ENCODE data around the gene SPEF2.
"Not testable (repeated sequence)": the region's sequence is repeated elsewhere in the genome, so short reads cannot be mapped to it uniquely, and the experiment has no call there.

SPEF2 gene

DNA sequence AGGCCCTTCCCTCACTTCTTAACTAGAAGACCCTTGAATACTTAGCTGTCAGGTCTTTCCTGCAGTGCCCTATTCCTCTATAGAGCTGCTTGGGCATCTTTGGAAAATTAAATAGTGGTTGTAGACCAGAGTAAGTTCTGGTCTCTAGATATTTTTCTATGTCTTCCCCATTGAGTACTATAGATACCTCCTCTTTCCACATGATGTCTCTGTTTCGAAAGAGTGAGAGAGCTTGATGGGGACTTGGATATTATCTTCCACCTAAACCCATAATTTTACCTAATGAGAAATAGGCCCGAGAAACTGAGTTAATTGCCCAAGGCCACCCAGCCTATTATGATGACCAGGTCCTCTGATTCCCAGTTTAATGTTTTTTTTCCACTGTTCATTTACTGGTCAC lies 40.2 kb downstream of the SPEF2 start:
- no peak for FAIRE-seq

DNA sequence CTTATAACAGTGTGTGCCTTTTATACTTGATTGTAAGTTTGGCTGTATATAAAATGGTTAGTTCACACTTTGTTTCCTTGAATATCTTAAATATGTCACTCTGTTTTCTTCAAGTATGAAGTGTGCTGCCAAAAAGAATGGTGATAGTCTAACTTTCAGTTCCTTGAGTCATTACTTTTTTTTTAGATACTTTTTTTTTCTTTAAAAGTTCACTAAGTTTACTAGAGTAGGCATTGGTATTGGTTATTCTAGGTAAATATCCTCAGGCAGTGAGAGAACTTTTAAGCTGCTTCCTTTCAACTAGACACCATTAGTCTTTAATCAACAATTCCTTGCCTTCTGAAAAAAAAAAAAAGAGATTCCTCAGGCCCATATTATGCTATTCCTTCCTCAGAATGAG lies 41.9 kb downstream of the SPEF2 start:
- no peak for FAIRE-seq

More for the DNA sequence above, 40.2 kb downstream of the SPEF2 start:
- no peak for DNase-seq (ENCODE audit: low spot score)

DNA sequence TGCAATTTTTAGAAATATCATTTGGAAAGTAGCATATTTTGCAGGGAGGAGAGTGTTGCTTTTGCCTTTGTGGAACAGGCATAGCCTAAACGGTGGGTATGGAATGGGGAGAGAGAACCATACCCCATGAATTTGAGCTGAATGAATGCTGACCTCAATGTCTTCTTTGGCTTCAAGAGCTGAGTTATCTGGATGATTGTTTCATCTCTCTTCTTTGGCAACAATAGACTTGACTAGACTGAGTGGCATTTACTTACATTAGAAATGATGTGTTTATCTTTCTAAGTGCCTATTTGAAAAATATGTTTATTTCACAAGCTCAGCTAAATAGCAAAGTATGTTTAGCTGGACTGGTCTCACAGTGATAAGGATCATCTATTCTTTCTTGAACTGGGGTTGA lies 42.8 kb downstream of the SPEF2 start:
- FAIRE-seq (no peak), DNase-seq (ENCODE audit: low spot score) (no peak)

More for the DNA sequence above, 41.9 kb downstream of the SPEF2 start:
- DNase-seq (ENCODE audit: low spot score) = no peak

DNA sequence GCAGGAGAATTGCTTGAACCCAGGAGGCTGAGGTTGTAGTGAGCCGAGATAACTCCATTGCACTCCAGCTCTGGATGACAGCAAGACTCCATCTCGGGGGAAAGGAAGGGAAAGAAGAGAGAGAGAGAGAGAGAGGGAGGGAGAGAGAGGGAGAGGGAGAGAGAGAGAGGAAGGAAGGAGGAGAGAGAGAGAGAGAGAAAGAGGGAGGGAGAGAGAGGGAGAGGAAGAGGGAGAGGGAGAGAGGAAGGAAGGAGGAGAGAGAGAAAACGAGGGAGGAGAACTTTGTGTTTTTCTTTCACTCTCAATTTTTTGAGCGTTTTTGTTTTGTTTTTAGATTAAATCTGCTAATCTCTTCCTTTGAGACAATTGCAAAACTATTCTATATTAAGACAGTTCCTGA lies 46.9 kb downstream of the SPEF2 start:
- DNase-seq (ENCODE audit: low spot score) (no peak), FAIRE-seq (no peak)

DNA sequence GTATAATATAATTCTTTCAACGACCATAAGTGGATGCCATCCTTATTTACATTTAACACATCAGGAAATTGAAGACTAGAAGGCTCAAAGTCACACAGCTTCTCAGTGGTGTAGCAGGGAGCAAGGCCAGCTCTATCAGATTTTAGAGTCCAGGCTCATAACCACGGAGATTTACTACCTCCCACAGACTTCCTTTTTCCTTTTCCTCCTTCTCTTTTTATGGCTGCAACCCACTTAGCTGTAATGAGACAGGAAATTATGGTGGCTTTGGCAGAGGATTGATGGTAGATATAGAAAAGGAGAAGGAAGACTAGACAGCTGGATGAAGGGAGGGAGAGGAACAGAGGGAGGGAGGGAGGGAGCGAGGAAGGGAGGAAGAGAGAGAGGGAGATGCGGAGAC lies 47.4 kb downstream of the SPEF2 start:
- DNase-seq (ENCODE audit: low spot score) (no peak), FAIRE-seq (no peak)

DNA sequence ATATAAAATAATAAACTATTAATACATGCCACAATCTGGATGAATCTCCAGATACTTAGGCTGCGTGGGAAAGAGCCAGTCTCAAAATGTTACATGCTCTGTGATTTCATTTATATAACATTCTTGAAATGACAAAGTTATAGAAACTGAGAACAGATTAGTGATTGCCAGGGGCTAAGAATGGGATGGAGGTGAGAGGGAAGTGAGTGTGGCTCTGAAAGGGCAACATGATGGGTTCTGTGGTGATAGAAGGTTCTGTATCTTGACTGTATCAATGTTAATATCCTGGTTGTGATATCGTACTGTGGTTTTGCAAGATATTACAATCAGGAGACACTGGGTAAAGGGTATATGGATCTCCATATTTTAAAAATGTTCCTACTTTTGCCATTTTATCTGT lies 50.7 kb downstream of the SPEF2 start:
- no peak for FAIRE-seq
- DNase-seq (ENCODE audit: low spot score) = no peak

DNA sequence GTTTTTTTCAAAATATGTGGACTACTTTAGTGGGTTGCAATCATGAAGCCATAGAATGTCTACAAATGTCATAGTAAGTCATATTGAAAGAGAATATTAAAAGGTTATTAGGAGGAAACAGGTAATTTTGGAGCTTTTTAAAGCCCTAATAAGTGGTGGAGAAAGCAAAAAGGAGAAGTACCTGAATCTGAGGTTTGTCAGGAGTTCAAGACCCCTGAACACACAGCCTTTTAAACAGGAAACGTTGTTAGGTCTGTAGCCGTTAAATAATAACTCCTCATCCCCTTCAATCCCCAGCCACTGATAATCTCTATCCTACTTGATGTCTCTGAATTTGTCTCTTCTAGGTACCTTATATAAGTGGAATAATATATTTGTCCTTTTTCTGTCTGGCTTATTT lies 51.1 kb downstream of the SPEF2 start:
- DNase-seq (ENCODE audit: low spot score) (no peak), FAIRE-seq (no peak)

DNA sequence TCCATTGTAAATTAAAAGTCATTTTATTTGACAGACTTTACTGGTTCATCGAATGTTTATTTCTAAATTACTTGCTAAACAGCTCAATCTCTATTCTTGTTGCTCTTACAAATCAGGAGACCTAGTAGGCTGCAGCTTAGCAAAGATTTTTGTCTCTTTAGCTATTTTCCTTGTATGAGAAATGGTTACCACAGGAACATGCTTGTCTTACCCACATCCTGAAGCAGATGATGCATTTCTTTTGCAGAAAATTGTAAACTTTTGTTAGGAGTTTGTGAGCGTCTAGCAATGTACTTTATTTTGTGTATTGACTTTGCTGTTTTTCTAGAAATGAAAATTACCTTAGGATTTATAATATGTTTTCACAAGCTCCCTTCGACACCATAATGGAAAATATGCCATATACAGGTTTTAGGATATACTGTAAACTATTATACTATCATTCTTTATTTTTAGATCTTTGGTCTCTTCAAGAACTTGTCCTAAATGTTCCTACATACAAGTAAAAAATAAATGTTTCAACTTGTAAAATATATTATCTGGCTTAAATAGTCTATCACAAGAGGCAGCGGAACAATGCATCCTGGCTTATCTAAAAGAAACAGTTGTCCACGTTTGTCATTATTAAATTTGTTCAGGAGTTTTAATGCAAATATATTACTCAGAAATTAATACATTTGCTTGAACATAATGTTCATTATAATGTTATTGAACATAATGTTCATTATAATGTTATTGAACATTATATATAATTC lies 54.1 kb downstream of the SPEF2 start:
- FAIRE-seq = no peak

DNA sequence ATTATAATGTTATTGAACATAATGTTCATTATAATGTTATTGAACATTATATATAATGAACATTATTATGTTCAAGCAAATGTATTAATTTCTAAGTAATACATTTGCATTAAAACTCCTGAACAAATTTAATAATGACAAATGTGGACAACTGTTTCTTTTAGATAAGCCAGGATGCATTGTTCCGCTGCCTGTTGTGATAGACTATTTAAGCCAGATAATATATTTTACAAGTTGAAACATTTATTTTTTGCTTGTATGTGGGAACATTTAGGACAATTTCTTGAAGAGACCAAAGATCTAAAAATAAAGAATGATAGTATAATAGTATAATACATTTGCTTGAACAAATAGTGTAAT lies 54.6 kb downstream of the SPEF2 start:
- DNase-seq (ENCODE audit: low spot score) = not testable (repeated sequence)
- peak; percentile 78 for FAIRE-seq

More for the DNA sequence above, 54.1 kb downstream of the SPEF2 start:
- DNase-seq (ENCODE audit: low spot score) = no peak

DNA sequence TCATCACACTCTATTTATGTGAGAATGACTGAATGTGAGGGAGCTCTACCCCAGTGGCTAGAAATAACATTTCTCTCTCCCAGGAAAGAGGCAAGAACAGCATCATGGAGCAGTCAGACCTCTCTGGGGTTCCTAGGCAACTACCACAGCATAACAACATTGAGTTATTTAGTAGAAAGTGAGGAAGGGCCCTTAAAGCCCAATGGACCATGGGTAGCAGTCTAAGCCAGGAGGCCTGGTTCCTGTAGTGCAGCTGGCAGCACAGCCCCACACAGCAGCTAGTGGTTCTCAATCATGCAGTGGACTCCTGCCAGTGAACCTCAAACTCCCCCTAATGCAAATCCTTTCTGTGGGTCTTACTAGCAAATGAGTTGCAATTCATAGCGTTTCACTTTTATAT lies 55.3 kb downstream of the SPEF2 start:
- no peak for DNase-seq (ENCODE audit: low spot score)
- no peak for FAIRE-seq

DNA sequence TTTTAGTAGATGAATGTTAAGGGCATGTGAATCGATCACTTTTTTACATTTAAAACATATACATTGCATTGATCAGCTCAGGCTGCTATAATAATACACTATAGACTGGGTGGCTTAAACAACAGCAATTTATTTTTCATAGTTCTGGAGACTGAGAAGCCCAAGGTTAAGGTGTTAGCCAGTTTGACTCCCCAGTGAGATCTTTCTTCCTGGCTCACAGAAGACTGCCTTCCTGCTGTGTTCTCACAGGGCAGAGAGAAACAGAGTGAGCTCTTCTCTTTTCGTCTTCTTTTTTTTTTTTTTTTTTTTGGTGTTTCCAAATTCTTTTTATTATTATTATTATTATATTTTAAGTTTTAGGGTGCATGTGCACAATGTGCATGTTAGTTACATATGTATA lies 56.4 kb downstream of the SPEF2 start:
- FAIRE-seq (no peak), DNase-seq (ENCODE audit: low spot score) (no peak)

DNA sequence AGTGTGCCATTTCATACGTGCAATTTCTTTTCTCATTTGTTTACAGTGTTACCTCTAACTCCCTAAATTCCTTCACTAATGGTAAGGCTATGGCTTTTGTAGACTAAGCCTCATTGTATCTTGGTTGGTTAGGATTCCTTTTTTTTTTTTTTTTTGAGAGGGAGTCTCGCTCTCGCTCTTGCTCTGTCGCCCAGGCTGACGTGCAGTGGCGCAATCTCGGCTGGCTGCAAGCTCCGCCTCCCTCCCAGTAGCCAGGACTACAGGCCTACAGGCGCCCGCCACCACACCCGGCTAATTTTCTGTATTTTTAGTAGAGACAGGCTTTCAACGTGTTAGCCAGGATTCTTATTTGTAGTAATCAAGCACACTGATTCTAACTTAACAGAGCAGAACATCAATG lies 57.7 kb downstream of the SPEF2 start:
- FAIRE-seq (no peak), DNase-seq (ENCODE audit: low spot score) (no peak)

DNA sequence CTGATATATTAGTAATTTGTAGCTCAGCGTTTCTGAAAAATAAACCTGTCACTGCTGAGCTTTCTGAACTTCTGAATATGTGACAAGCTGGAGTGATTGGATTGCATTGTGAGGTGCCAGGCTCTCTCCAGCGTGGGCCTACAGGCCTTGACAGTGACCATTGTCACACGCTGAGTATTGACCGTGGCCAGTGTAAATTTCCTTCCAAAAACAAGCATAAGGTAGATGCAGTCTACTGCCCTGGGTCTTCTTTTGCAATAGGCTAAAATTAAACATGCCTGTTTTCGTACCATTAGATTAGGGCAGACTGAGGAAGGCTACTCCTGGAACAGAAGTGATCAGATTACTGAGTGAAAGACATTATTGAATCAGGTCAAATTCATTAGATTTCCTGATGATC lies 60.2 kb downstream of the SPEF2 start:
- DNase-seq (ENCODE audit: low spot score) (no peak), FAIRE-seq (no peak)

DNA sequence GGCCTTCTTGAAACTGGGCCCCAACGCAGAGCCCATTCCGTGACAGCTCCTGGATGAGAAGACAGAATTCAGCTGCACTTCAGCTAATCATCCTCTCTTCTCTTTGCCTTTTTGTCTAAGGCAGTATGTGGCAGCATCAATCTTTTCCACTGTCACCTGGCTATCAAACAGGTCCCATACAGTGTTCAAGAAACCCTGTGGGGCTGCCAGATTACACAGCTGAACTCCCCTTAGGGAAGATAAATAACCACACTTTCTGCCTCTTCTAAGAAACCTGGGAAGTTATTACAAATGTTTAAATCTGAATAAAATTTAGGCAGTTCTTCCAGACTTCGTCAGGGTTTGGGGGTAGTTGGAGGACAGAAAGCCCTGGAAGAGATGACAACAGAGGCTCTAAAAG lies 61.0 kb downstream of the SPEF2 start:
- no peak for DNase-seq (ENCODE audit: low spot score)
- no peak for FAIRE-seq

DNA sequence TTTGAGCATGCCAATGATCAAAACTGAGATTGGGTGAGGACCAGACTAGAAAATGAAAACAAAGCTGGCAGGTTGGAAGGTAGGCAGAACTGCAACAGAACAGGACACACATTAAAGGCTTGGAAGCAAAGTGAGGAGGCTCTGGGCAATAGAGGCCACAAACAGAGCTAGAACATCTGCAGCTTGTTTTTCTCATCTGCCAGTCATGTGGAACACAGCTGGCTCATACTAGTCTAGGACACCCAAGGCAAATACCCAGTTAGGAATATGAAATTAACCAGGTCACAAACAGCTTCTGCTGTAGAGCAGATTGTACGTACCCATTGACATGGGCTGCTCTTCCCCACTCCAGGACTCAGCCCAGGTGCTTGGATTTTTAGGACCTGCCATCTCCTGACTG lies 61.7 kb downstream of the SPEF2 start:
- DNase-seq (ENCODE audit: low spot score) = no peak

DNA sequence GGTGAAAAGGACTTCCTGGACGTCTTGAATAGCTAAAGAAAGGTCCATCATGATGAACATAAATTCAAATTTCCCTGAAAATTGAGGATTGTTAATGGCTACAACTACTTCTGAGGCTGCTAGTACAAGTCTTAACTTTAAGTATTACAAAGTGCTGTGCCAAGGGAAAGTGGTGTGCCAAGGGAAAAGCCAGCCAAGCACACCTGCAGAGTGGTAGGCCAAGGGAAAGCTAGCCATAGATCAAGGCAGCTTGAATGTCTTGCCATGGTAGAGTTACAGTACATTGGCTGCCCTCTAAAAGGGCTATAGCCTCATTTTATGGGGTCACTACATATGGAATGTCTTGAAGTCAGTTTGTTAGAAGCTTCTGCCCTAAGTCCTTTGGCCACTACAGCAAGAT lies 64.2 kb downstream of the SPEF2 start:
- FAIRE-seq (no peak), DNase-seq (ENCODE audit: low spot score) (no peak)

More for the DNA sequence above, 61.7 kb downstream of the SPEF2 start:
- FAIRE-seq = no peak

DNA sequence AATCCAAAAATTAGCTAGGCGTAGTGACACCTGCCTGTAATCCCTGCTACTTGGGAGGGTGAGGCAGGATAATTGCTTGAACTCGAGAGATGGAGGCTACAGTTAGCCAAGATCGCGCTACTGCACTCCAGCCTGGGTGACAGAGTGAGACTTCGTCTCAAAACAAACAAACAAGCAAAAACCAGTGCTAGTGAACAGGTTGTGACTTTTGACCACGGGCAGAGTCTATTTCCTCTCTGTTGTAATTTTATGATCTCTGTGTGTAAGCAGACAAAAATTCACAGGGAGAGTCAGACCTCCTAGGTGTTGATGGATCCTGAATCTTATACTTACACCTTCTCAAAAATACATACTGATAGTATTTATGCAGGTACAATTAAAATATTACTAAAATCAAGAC lies 65.8 kb downstream of the SPEF2 start:
- FAIRE-seq (no peak), DNase-seq (ENCODE audit: low spot score) (no peak)

DNA sequence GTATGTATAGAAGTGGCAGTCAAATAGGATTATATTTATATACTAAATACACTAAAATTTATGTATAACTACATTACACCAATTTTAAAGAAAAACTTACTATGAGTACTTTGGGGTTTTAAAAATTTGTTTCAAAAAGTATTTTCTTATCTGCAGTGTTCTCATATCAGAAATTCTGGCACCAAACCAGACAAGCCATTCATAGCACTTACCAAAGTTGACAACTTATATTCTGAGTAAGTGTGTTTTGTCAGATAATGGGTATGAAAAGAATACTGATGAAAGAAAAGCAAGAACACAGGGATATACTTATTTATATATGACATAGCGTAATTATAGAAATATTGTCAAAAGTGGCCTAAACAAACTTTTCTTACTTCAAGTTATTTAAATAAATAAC lies 67.5 kb downstream of the SPEF2 start:
- FAIRE-seq = no peak
- no peak for DNase-seq (ENCODE audit: low spot score)

DNA sequence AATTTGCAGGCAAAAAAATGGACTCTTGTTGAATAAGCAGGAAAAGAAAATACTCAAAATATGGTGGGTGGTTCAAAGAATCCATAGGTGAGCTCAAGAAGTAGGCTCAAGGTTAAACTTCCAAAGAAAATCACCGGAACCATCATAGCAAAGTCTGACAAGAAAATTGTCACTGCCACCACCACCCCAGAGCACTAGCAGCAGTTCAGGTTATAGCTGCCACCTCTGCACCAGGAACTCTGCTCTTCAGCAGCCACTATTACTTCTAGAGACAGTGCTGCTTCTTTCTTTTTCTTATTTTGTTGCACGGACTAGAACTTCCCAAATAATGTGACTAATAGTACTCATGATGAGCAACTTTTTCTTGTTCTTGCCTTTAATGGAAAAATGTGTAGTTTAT lies 70.3 kb downstream of the SPEF2 start:
- FAIRE-seq (no peak), DNase-seq (ENCODE audit: low spot score) (no peak)

DNA sequence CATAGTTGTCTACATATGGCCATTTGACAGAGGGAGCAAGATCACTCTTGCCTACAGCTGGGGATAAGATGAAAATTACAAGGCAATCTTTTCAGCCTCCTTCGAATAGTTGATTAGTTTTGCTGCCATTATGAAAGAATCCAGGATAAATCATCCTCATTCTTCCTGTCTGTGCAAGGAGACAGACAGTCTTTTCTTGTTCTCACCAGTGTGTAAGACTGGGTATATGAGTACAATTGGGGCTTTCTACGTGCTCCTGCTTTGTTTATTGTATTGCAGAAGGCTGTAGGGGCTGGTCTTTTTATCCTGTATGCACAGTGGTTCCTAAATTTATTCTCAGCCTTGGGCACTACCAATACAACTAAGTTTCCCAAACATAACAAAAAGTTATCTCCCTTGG lies 76.8 kb downstream of the SPEF2 start:
- FAIRE-seq = no peak
- DNase-seq (ENCODE audit: low spot score) = no peak

DNA sequence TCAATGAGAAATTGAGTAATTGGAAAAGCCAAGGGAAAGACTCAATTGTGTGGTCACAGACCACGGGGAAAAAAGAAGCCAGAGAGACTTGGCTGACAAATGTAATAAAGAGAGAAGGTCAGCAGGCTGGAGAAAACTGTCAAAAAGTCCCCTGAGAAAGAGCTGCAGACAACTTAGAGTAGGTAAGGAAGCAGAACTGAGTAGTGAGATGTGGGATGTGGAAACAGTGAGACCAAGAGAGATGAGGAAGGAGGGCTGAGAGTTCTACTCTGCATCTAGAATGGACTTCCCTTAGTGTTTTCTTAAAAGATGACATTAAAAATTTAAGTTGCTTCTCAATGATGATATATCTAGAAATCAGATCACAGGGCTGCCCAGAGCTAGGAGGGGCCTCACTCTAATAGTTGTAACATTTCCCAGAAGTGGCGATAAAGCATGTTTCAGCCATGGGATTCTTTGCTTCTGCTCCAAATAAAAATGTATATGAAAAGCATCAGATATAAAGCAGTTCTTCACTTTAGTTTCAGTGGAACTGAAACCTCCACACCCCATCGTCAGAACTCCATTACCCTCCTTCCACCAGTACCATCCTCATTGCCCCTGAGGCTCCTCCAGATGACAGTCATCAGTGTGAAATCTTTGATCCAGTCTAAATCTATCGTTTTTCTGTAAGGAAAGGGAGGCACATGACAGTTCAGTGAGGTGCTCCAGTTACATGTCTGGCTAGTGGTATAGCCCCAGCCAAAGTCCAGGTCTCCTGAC lies 80.6 kb downstream of the SPEF2 start:
- DNase-seq (ENCODE audit: low spot score) (no peak), FAIRE-seq (no peak)

DNA sequence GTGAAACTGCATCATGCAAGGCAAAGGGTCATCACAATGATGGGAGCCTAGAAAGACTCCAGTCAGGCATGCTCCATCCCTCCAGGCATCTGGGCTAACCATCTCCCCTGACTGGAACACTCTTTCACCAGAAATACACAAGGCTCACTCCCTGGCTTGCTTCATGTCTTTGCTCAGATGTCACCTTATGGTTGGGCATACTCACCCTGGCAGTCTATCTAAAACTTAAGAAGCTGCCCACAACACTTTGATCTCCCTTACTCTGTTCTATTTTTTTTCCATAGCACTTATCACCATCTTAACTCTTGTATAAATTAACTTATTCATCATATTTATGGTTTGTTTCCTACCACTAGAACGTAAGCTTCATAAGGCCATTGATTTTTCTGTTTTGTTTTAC lies 90.0 kb downstream of the SPEF2 start:
- FAIRE-seq (no peak), DNase-seq (ENCODE audit: low spot score) (no peak)

DNA sequence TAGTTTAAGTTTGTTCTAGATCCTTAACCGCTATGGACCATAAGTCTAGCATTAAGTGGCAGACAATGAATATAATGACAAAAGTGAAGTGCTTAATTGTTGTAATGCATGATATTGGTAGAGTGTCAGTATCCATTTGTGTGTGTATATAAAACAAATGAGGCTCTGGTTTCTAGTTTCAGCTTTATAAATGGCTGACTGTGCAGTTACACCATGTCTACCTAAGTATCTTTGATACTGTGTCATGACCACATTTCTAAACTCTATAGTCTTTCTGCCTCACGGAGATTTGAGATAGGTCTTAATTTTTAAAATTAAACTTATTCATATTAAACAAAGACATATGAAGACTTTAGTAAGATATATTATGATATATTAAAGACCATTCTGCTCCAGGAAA lies 92.0 kb downstream of the SPEF2 start:
- FAIRE-seq = peak; percentile 14

More for the DNA sequence above, 92.0 kb downstream of the SPEF2 start:
- DNase-seq (ENCODE audit: low spot score) = no peak

Measured in RCC 7860 (cell line).